Fibroblast of peridontal ligament (primary cell): ENCODE results near the gene WHAMM.
"Not testable (repeated sequence)": the region's sequence is repeated elsewhere in the genome, so short reads cannot be mapped to it uniquely, and the experiment has no call there.

Experiments used
- DNase-seq: peaks from one replicate; pipeline ENCODE4 v3.0.0-alpha.2; 2010; ENCODE audit errors: extremely low read depth

The WHAMM gene

GRCh38 chr15:82865981-82866380 is 56.6 kb downstream of the WHAMM start:
- DNase-seq: not testable (repeated sequence)

- DNase-seq: no peak
Measured at GRCh38 chr15:82870727-82871320, 61.4 kb downstream of the WHAMM start.

- DNase-seq: no peak
Measured at GRCh38 chr15:82871358-82871757, 61.9 kb downstream of the WHAMM start.

GRCh38 chr15:82871832-82872484 is 62.5 kb downstream of the WHAMM start:
- no peak for DNase-seq

GRCh38 chr15:82873000-82873680 is 63.7 kb downstream of the WHAMM start:
- DNase-seq: no peak

GRCh38 chr15:82874267-82874666 is 64.8 kb downstream of the WHAMM start:
- no peak for DNase-seq

GRCh38 chr15:82874961-82875360 is 65.5 kb downstream of the WHAMM start:
- DNase-seq: no peak

GRCh38 chr15:82875411-82876003 is 66.1 kb downstream of the WHAMM start:
- DNase-seq: peak; percentile 74

- no peak for DNase-seq
Measured at GRCh38 chr15:82877825-82878224, 68.4 kb downstream of the WHAMM start.

- DNase-seq: no peak
Measured at GRCh38 chr15:82878325-82878724, 68.9 kb downstream of the WHAMM start.

- DNase-seq: no peak
Measured at GRCh38 chr15:82880704-82881103, 71.3 kb downstream of the WHAMM start.

- no peak for DNase-seq
Measured at GRCh38 chr15:82881747-82882146, 72.3 kb downstream of the WHAMM start.

- DNase-seq: no peak
Measured at GRCh38 chr15:82882273-82882928, 73.0 kb downstream of the WHAMM start.
